Activated CD4-positive, alpha-beta T cell treated with anti-CD3 and anti-CD28 coated beads, Interleukin-2, amount 50 U/mL, for 1 hour (primary cell): ENCODE measurements around the gene HHAT.
"Not testable (repeated sequence)": the region's sequence is repeated elsewhere in the genome, so short reads cannot be mapped to it uniquely, and the experiment has no call there.

Experiments used
- DNase-seq: peaks from one replicate; pipeline ENCODE4 v3.0.0-alpha.2; 2020

HHAT gene

GRCh38 chr1:210655511-210655910 is 326.8 kb downstream of the HHAT start:
- no peak for DNase-seq

GRCh38 chr1:210657806-210658205 is 329.1 kb downstream of the HHAT start:
- no peak for DNase-seq

- not testable (repeated sequence) for DNase-seq
These were observed 332.8 kb downstream of the HHAT start for GRCh38 chr1:210661520-210661919.

GRCh38 chr1:210662291-210663050 is 333.8 kb downstream of the HHAT start:
- no peak for DNase-seq

- no peak for DNase-seq
These were observed 335.2 kb downstream of the HHAT start for GRCh38 chr1:210663730-210664573.

GRCh38 chr1:210669951-210670350 is 341.2 kb downstream of the HHAT start:
- no peak for DNase-seq

- DNase-seq: no peak
These were observed 345.4 kb downstream of the HHAT start for GRCh38 chr1:210674151-210674550.

- no peak for DNase-seq
These were observed 347.8 kb downstream of the HHAT start for GRCh38 chr1:210676539-210676938.

GRCh38 chr1:210677533-210677932 is 348.8 kb downstream of the HHAT start:
- no peak for DNase-seq

- no peak for DNase-seq
These were observed 349.6 kb downstream of the HHAT start for GRCh38 chr1:210678306-210678705.

GRCh38 chr1:210681158-210681557 is 352.5 kb downstream of the HHAT start:
- no peak for DNase-seq

- no peak for DNase-seq
These were observed 354.8 kb downstream of the HHAT start for GRCh38 chr1:210683403-210684047.

GRCh38 chr1:210684466-210685294 is 356.0 kb downstream of the HHAT start:
- no peak for DNase-seq

- no peak for DNase-seq
These were observed 356.6 kb downstream of the HHAT start for GRCh38 chr1:210685295-210685650.

GRCh38 chr1:210686841-210687240 is 358.1 kb downstream of the HHAT start:
- no peak for DNase-seq

GRCh38 chr1:210687582-210688279 is 359.0 kb downstream of the HHAT start:
- DNase-seq: no peak

GRCh38 chr1:210688512-210689234 is 360.0 kb downstream of the HHAT start:
- DNase-seq: no peak

GRCh38 chr1:210689826-210690225 is 361.1 kb downstream of the HHAT start:
- no peak for DNase-seq

GRCh38 chr1:210690236-210690635 is 361.5 kb downstream of the HHAT start:
- no peak for DNase-seq

- no peak for DNase-seq
These were observed 362.4 kb downstream of the HHAT start for GRCh38 chr1:210691039-210691610.

GRCh38 chr1:210692796-210693195 is 364.1 kb downstream of the HHAT start:
- DNase-seq: no peak
